Measurements from ENCODE around the gene CNNM1.
A peak's percentile ranks its signal among the peaks of the same experiment; 100 is the strongest.

Gene CNNM1

GRCh38 chr10:99370993-99371392, 41.8 kb downstream of the CNNM1 start:
- Histone ChIP-seq H2BK12ac (ENCODE audit: low read length) (no peak overlapping the region), H3K9ac (ENCODE audit: low read length) (no peak overlapping the region), H3K4me1 (ENCODE audit: control insufficient read depth in 1 of 2, insufficient read depth in 2 of 2, low read length in 2 of 2) (peaks cover 4 to 8% of the 10 kb centered on the region in 2 experiments), H3K14ac (ENCODE audit: low read length) (no peak overlapping the region), H2AK5ac (ENCODE audit: low read length) (no peak overlapping the region), H3K4me2 (ENCODE audit: low read length) (no peak overlapping the region), H4K12ac (ENCODE audit: low read depth, low read length) (no peak overlapping the region), H3K27ac (ENCODE audit: low read depth, low read length) (no peak overlapping the region), H3K27me3 (ENCODE audit: insufficient read depth, low read length) (peaks cover 2% of the 10 kb centered on the region), H2BK5ac (ENCODE audit: low read depth, low read length, poor library complexity) (no peak overlapping the region), H2AFZ (ENCODE audit: insufficient read depth, low read length, poor library complexity) (no peak overlapping the region), H3K23ac (ENCODE audit: low read length) (no peak overlapping the region), H3K79me1 (ENCODE audit: low read length) (no peaks in the 10 kb centered on the region), H4K8ac (ENCODE audit: low read depth, low read length) (no peak overlapping the region), H2BK120ac (ENCODE audit: insufficient read depth, low read length, poor library complexity) (no peak overlapping the region), H3K79me2 (ENCODE audit: control insufficient read depth, insufficient read depth, low read length, poor library complexity) (no peaks in the 10 kb centered on the region), H4K91ac (ENCODE audit: low read depth, low read length) (no peak overlapping the region), H3K4ac (ENCODE audit: low read depth, low read length) (no peak overlapping the region), H3K9me3 (ENCODE audit: insufficient read depth, low read depth, low read length) (no peaks in the 10 kb centered on the region), H3K18ac (ENCODE audit: low read length) (no peak overlapping the region), H3K4me3 (ENCODE audit: low read depth, low read length) (no peak overlapping the region), H3K36me3 (ENCODE audit: control insufficient read depth in 1 of 2, insufficient read depth in 2 of 2, low read length in 2 of 2) (no peaks in the 10 kb centered on the region)
- peak in 1 of 2 donors; percentile 22 for DNase-seq
- WGBS (ENCODE audit: extremely low coverage, insufficient coverage, insufficient read length), result no CpG with 5 or more reads among the region's 2 CpGs

GRCh38 chr10:99372546-99373271, 43.6 kb downstream of the CNNM1 start:
- Histone ChIP-seq H2BK5ac (ENCODE audit: low read depth, low read length, poor library complexity) (no peak overlapping the region), H3K4me3 (ENCODE audit: low read depth, low read length) (no peak overlapping the region), H3K9me3 (ENCODE audit: insufficient read depth, low read depth, low read length) (no peaks in the 10 kb centered on the region), H3K27ac (ENCODE audit: low read depth, low read length) (no peak overlapping the region), H3K79me1 (ENCODE audit: low read length) (no peaks in the 10 kb centered on the region), H2AK5ac (ENCODE audit: low read length) (no peak overlapping the region), H4K8ac (ENCODE audit: low read depth, low read length) (no peak overlapping the region), H2BK12ac (ENCODE audit: low read length) (no peak overlapping the region), H3K4me1 (ENCODE audit: control insufficient read depth in 1 of 2, insufficient read depth in 2 of 2, low read length in 2 of 2) (peaks cover 4 to 8% of the 10 kb centered on the region in 2 experiments), H3K18ac (ENCODE audit: low read length) (no peak overlapping the region), H3K4ac (ENCODE audit: low read depth, low read length) (no peak overlapping the region), H3K79me2 (ENCODE audit: control insufficient read depth, insufficient read depth, low read length, poor library complexity) (no peaks in the 10 kb centered on the region), H4K12ac (ENCODE audit: low read depth, low read length) (no peak overlapping the region), H4K91ac (ENCODE audit: low read depth, low read length) (no peak overlapping the region), H3K23ac (ENCODE audit: low read length) (no peak overlapping the region), H3K4me2 (ENCODE audit: low read length) (no peak overlapping the region), H2BK120ac (ENCODE audit: insufficient read depth, low read length, poor library complexity) (no peak overlapping the region), H3K14ac (ENCODE audit: low read length) (no peak overlapping the region), H3K9ac (ENCODE audit: low read length) (no peak overlapping the region), H3K36me3 (ENCODE audit: control insufficient read depth in 1 of 2, insufficient read depth in 2 of 2, low read length in 2 of 2) (no peaks in the 10 kb centered on the region), H2AFZ (ENCODE audit: insufficient read depth, low read length, poor library complexity) (no peak overlapping the region), H3K27me3 (ENCODE audit: insufficient read depth, low read length) (peaks cover 2% of the 10 kb centered on the region)
- WGBS (ENCODE audit: extremely low coverage, insufficient coverage, insufficient read length), result no CpG with 5 or more reads among the region's 9 CpGs
- DNase-seq, result peak in 1 of 2 donors; percentile 29

DNA sequence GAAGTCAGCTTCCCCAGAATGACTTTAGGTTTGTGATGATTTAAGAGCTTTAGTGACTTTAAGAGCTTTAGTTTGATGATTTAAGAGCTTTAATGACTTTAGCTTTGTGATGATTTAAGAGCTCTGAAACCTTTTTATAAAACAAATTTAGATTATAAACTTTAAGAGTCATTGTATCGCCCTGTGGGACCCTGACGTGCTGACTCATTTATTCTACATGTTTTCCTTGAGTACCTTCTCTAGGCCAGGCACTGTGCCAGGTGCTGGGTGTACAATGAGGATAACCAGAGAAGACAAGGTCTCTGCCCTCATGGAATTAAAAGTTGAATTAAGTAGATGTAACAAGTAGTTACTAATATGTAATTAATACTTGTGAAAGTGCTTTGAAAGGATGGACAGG, 45.4 kb downstream of the CNNM1 start:
- WGBS (ENCODE audit: extremely low coverage, insufficient coverage, insufficient read length), result no CpG with 5 or more reads among the region's 2 CpGs
- no peak overlapping the region for H3K27ac ChIP-seq (ENCODE audit: low read depth, low read length)

GRCh38 chr10:99374972-99375371, 45.8 kb downstream of the CNNM1 start:
- H3K79me1 ChIP-seq (ENCODE audit: low read length), result no peaks in the 10 kb centered on the region
- peaks cover 0 to 3% of the 10 kb centered on the region in 2 experiments for H3K4me1 ChIP-seq (ENCODE audit: control insufficient read depth in 1 of 2, insufficient read depth in 2 of 2, low read length in 2 of 2)
- no peak overlapping the region for H2AFZ ChIP-seq (ENCODE audit: insufficient read depth, low read length, poor library complexity)
- H3K4me2 ChIP-seq (ENCODE audit: low read length), result no peak overlapping the region
- H3K9ac ChIP-seq (ENCODE audit: low read length), result no peak overlapping the region
- H3K27me3 ChIP-seq (ENCODE audit: insufficient read depth, low read length), result peaks cover 2% of the 10 kb centered on the region
- H3K18ac ChIP-seq (ENCODE audit: low read length), result no peak overlapping the region
- H4K8ac ChIP-seq (ENCODE audit: low read depth, low read length), result no peak overlapping the region
- H2BK120ac ChIP-seq (ENCODE audit: insufficient read depth, low read length, poor library complexity), result no peak overlapping the region
- no peak overlapping the region for H3K27ac ChIP-seq (ENCODE audit: low read depth, low read length)
- H3K14ac ChIP-seq (ENCODE audit: low read length), result no peak overlapping the region
- H4K12ac ChIP-seq (ENCODE audit: low read depth, low read length), result no peak overlapping the region
- no peaks in the 10 kb centered on the region for H3K36me3 ChIP-seq (ENCODE audit: control insufficient read depth in 1 of 2, insufficient read depth in 2 of 2, low read length in 2 of 2)
- H3K23ac ChIP-seq (ENCODE audit: low read length), result no peak overlapping the region
- H3K9me3 ChIP-seq (ENCODE audit: insufficient read depth, low read depth, low read length), result no peaks in the 10 kb centered on the region
- no CpG with 5 or more reads among the region's 3 CpGs for WGBS (ENCODE audit: extremely low coverage, insufficient coverage, insufficient read length)
- no peak overlapping the region for H3K4me3 ChIP-seq (ENCODE audit: low read depth, low read length)
- no peak overlapping the region for H3K4ac ChIP-seq (ENCODE audit: low read depth, low read length)
- no peak overlapping the region for H2BK12ac ChIP-seq (ENCODE audit: low read length)
- DNase-seq, result no peak
- H4K91ac ChIP-seq (ENCODE audit: low read depth, low read length), result no peak overlapping the region
- H2AK5ac ChIP-seq (ENCODE audit: low read length), result no peak overlapping the region
- no peaks in the 10 kb centered on the region for H3K79me2 ChIP-seq (ENCODE audit: control insufficient read depth, insufficient read depth, low read length, poor library complexity)
- H2BK5ac ChIP-seq (ENCODE audit: low read depth, low read length, poor library complexity), result no peak overlapping the region

More for the DNA sequence above, 45.4 kb downstream of the CNNM1 start:
- Histone ChIP-seq H3K9ac (ENCODE audit: low read length) (no peak overlapping the region), H3K4me1 (ENCODE audit: control insufficient read depth in 1 of 2, insufficient read depth in 2 of 2, low read length in 2 of 2) (peaks cover 0 to 3% of the 10 kb centered on the region in 2 experiments), H3K79me1 (ENCODE audit: low read length) (no peaks in the 10 kb centered on the region), H4K8ac (ENCODE audit: low read depth, low read length) (no peak overlapping the region), H3K4me2 (ENCODE audit: low read length) (no peak overlapping the region), H3K4ac (ENCODE audit: low read depth, low read length) (no peak overlapping the region), H3K9me3 (ENCODE audit: insufficient read depth, low read depth, low read length) (no peaks in the 10 kb centered on the region), H3K18ac (ENCODE audit: low read length) (no peak overlapping the region), H2BK12ac (ENCODE audit: low read length) (no peak overlapping the region), H2AK5ac (ENCODE audit: low read length) (no peak overlapping the region), H4K91ac (ENCODE audit: low read depth, low read length) (no peak overlapping the region), H3K27me3 (ENCODE audit: insufficient read depth, low read length) (peaks cover 2% of the 10 kb centered on the region), H2BK120ac (ENCODE audit: insufficient read depth, low read length, poor library complexity) (no peak overlapping the region), H4K12ac (ENCODE audit: low read depth, low read length) (no peak overlapping the region), H3K14ac (ENCODE audit: low read length) (no peak overlapping the region), H3K36me3 (ENCODE audit: control insufficient read depth in 1 of 2, insufficient read depth in 2 of 2, low read length in 2 of 2) (no peaks in the 10 kb centered on the region), H2BK5ac (ENCODE audit: low read depth, low read length, poor library complexity) (no peak overlapping the region), H3K4me3 (ENCODE audit: low read depth, low read length) (no peak overlapping the region), H3K23ac (ENCODE audit: low read length) (no peak overlapping the region), H2AFZ (ENCODE audit: insufficient read depth, low read length, poor library complexity) (no peak overlapping the region), H3K79me2 (ENCODE audit: control insufficient read depth, insufficient read depth, low read length, poor library complexity) (no peaks in the 10 kb centered on the region)
- no peak for DNase-seq

Data from trophoblast cell (in vitro differentiated cells and primary cell).